GM10248 (cell line): ENCODE results near the gene EPHA1.
"Not testable (repeated sequence)": the region's sequence is repeated elsewhere in the genome, so short reads cannot be mapped to it uniquely, and the experiment has no call there.

Experiments
- CTCF ChIA-PET: fragments of 300-600 bp; sonication (Branson Sonifier 250); formaldehyde crosslinking; extraction: SDS; loops from one replicate; lab custom pipeline; 2021; ENCODE audit warnings: antibody characterized with exemption; lab: Yijun Ruan, JAX
- POLR2A ChIA-PET: fragments of 350-650 bp; sonication (Branson Sonifier 250); formaldehyde crosslinking; extraction: SDS; loops from one replicate; lab custom pipeline; 2020; ENCODE audit warnings: antibody characterized with exemption; lab: Yijun Ruan, JAX
- DNase-seq: peaks from one replicate; pipeline ENCODE4 v3.0.0; 2012; ENCODE audit errors: extremely low spot score
- CTCF ChIP-seq: IDR thresholded peaks from 2 replicates; pipeline ENCODE4 v1.5.1; 2012; ENCODE audit warnings: mild to moderate bottlenecking, low read depth; ENCODE audit errors: extremely low read depth, missing control alignments, control extremely low read depth

Gene EPHA1

GRCh38 chr7:143416565-143417149 lies 8.0 kb upstream of the EPHA1 start:
- ChIA-PET CTCF (interaction anchor here (0.7 to 4.4 kb wide), 26 partner anchors 8 to 711 kb away, joined by 3 to 63 read pairs (median 4); partner anchors contain the start of genes CLCN1 and GSTK1), POLR2A (no interaction called here)
- peak; percentile 66 for DNase-seq
- TF ChIP-seq CTCF, result peak; percentile 67

- ChIA-PET CTCF (interaction anchor here (0.7 to 4.4 kb wide), 18 partner anchors 9 to 175 kb away, joined by 3 to 63 read pairs (median 4); partner anchors contain the start of genes CLCN1 and GSTK1), POLR2A (no interaction called here)
- TF ChIP-seq CTCF, result no peak
- no peak for DNase-seq
Observed at GRCh38 chr7:143415742-143416397, 7.2 kb upstream of the EPHA1 start.

GRCh38 chr7:143415209-143415608 lies 6.6 kb upstream of the EPHA1 start:
- DNase-seq, POLR2A ChIA-PET: not testable (repeated sequence)

GRCh38 chr7:143413123-143413522 lies 4.5 kb upstream of the EPHA1 start:
- DNase-seq, result no peak
- POLR2A ChIA-PET, result no interaction called here
- no peak for TF ChIP-seq CTCF
- CTCF ChIA-PET, result no interaction called here

More at GRCh38 chr7:143415209-143415608, 6.6 kb upstream of the EPHA1 start:
- CTCF ChIA-PET, result interaction anchor here (0.9 to 4.4 kb wide), 7 partner anchors 10 to 175 kb away, joined by 3 to 63 read pairs (median 13); no protein-coding TSS in a partner anchor

- CTCF ChIA-PET, result interaction anchor here (1.5 kb wide), 1 partner anchor 172 kb away, joined by 7 read pairs; no protein-coding TSS in a partner anchor
- no peak for TF ChIP-seq CTCF
- DNase-seq, result no peak
- POLR2A ChIA-PET, result no interaction called here
Observed at GRCh38 chr7:143411976-143412708, 3.5 kb upstream of the EPHA1 start.

GRCh38 chr7:143410521-143411004 lies 1.9 kb upstream of the EPHA1 start:
- DNase-seq, result no peak
- POLR2A ChIA-PET, result interaction anchor here (0.6 kb wide), 1 partner anchor 167 kb away, joined by 4 read pairs; no protein-coding TSS in a partner anchor
- no peak for TF ChIP-seq CTCF
- CTCF ChIA-PET, result interaction anchor here (1.5 kb wide), 1 partner anchor 170 kb away, joined by 7 read pairs; no protein-coding TSS in a partner anchor
